Activated naive CD4-positive, alpha-beta T cell treated with anti-CD3 and anti-CD28 coated beads, Interleukin-2, amount 10 ng/mL, durations not matched to agents 7 days and 5 days (primary cell): ENCODE data around the gene EXTL1.
A peak's percentile ranks its signal among the peaks of the same experiment; 100 is the strongest.

Source experiments
- CTCF ChIA-PET: fragments of 350-600 bp; sonication (Branson Sonifier 250); formaldehyde crosslinking; loops from one replicate; lab custom pipeline; 2021; ENCODE audit warnings: antibody characterized with exemption; lab: Charles Lee
- DNase-seq: peaks from one replicate; pipeline ENCODE4 v3.0.0-alpha.2; 2020
- H3K27ac Mint-ChIP-seq: one replicate; pipeline ENCODE4 v1.8.0; 2021; ENCODE audit warnings: mild to moderate bottlenecking, moderate library complexity, mixed read lengths
- H3K27me3 Mint-ChIP-seq: one replicate; pipeline ENCODE4 v1.8.0; 2021; ENCODE audit warnings: mild to moderate bottlenecking, mixed read lengths
- H3K36me3 Mint-ChIP-seq: one replicate; pipeline ENCODE4 v1.8.0; 2021; ENCODE audit warnings: mixed read lengths
- H3K4me1 Mint-ChIP-seq: one replicate; pipeline ENCODE4 v1.8.0; 2021; ENCODE audit warnings: mixed read lengths
- H3K4me3 Mint-ChIP-seq: one replicate; pipeline ENCODE4 v1.8.0; 2021; ENCODE audit warnings: mild to moderate bottlenecking, moderate library complexity, mixed read lengths
- H3K9me3 Mint-ChIP-seq: one replicate; pipeline ENCODE4 v1.8.0; 2021; ENCODE audit warnings: mixed read lengths

Gene EXTL1

DNA sequence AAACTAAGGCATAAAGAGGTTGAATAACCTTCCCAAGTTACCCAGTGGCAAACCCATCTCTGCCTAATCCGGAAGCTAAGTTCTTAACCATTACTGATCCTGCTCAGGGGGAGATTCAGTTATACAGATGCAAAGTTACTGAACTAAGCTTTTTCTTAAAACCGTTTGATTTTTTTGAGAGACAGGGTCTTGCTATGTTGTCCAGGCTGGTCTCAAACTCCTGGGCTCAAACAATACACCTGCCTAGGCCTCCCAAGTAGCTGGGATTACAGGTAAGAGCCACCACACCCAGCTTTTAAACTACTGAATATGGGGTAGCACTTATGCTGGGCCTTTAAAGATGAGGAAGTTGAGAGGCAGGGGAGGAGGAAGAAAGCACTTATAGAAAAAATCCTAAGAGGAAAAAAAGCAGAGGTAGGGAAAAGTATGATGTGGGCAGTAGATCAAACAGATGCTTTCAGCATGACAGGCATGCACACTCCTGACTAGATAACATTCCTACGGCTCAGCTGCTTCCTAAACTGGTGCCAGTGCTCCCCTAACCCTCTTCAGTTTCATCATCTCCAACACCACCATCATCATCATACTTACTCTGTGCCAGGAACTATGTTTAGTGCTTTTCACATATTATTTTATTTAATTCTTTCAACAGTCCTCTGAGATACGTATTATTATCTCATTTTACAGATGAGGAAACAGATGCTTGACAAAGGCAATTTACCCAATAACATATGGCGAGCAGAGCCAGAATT lies 29.5 kb upstream of the EXTL1 start:
- Mint-ChIP-seq H3K36me3 (peaks cover 26% of the 10 kb centered on the region), H3K27me3 (no peaks in the 10 kb centered on the region), H3K4me3 (no peak overlapping the region), H3K27ac (no peak overlapping the region), H3K9me3 (no peaks in the 10 kb centered on the region), H3K4me1 (peaks cover 68% of the 10 kb centered on the region)
- CTCF ChIA-PET: interaction anchor here (6.3 kb wide), 1 partner anchor 97 kb away, joined by 54 read pairs; no protein-coding TSS in a partner anchor
- no peak for DNase-seq

DNA sequence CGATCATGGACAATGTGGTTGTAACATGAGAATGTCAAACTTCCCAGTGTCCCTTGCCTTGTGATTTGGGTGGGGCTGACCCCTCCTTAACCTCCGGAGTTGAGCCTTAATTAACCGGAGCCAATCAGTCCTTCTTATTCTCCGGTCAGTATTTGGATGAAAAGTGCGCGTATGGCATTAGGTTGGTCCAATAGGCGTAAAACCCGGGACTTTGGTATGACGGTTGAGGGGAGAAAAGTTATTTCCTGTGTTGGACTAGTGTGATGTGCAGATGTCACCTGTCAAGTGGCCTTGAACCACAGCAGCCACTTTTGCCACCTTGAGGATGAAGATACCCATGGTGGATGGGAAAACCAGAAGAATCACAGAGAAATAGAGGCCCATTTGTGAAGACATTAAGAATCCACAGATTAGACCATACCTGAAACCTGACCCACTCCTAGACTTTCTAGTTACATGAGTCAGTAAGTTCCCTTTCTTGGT lies 28.8 kb upstream of the EXTL1 start:
- Mint-ChIP-seq H3K4me3 (no peak overlapping the region), H3K4me1 (peaks cover 70% of the 10 kb centered on the region), H3K27ac (no peak overlapping the region), H3K9me3 (no peaks in the 10 kb centered on the region), H3K36me3 (peaks cover 21% of the 10 kb centered on the region), H3K27me3 (no peaks in the 10 kb centered on the region)
- no peak for DNase-seq
- CTCF ChIA-PET: interaction anchor here (5.5 to 6.3 kb wide), 2 partner anchors 96 to 98 kb away, joined by 54 to 213 read pairs; no protein-coding TSS in a partner anchor

DNA sequence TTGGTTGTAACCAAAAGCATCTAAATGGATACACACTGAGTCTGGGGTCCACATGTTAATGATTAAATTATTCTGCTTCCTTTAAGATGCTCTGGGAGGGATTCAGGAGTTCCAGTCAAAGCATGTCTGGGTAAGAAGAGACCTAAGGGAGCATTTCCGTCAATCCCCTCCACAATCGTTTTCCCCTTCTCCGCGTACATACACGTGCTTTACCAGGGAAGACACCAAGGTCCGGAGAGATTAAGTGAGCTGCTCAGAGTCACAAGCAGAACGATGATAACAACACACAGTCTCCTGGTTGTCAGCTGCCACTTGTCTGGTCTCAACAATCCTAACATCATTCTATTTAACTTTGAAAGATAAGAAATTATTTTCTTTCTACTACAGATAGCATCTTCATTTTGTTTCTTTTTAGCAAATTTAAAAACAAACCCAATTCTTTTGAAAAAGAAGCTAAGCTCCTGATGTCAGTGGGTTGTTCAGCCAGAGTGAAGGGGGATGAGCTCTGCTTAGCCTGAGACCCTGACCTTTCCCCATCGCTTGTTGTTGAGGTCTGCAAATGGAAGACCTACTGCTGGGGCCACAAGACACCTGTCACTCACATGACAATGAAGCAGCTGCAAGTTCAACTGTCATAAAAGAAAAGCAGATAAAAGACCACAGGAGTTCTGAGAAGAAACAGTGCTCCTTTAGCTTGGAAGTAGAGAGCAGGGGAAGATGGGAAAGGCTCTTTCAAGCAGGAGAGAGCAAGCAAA lies 28.2 kb upstream of the EXTL1 start:
- Mint-ChIP-seq H3K4me3 (no peak overlapping the region), H3K36me3 (peaks cover 15% of the 10 kb centered on the region), H3K4me1 (peaks cover 68% of the 10 kb centered on the region), H3K27me3 (peaks cover 4% of the 10 kb centered on the region), H3K27ac (no peak overlapping the region), H3K9me3 (no peaks in the 10 kb centered on the region)
- DNase-seq: no peak
- CTCF ChIA-PET: interaction anchor here (5.5 kb wide), 1 partner anchor 97 kb away, joined by 213 read pairs; no protein-coding TSS in a partner anchor

DNA sequence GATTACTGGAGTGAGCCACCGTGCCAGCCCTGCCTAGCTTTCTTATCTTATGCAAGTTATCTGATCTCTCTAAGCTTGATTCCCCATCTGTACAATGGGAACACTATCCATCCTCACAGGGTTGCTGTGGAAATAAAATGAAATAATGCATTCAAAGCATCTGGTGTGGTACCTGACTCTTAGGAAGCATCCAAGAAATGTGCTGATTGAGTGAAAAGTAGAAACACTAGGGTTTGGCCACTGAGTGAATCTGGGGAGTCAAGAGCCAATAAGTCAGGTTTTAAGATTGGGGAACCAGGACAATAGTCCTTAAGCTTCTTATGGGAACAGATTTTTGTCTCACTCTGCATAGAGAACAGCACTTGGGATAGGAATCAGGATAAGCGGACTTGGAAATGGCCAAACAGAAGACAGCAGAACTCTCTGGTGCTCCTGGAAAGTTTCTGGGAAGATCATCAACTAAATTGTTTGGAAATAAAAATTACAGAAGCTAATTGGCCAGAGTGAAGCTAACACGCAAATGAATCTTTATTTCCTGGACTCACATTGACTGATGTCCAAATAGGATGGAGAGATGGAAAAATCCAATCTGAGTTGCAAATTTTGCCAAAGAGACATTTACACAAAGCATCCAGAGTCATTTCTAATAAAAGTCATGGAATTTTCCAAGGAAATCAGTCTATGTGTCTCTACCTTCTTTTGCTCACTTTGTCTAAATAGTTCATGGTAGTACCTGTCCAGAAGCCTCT lies 27.0 kb upstream of the EXTL1 start:
- Mint-ChIP-seq H3K4me3 (no peak overlapping the region), H3K36me3 (peaks cover 9% of the 10 kb centered on the region), H3K27me3 (peaks cover 4% of the 10 kb centered on the region), H3K4me1 (peaks cover 64% of the 10 kb centered on the region), H3K27ac (no peak overlapping the region), H3K9me3 (no peaks in the 10 kb centered on the region)
- CTCF ChIA-PET: interaction anchor here (1.5 to 5.5 kb wide), 2 partner anchors 23 to 98 kb away, joined by 5 to 213 read pairs; no protein-coding TSS in a partner anchor
- DNase-seq: no peak

DNA sequence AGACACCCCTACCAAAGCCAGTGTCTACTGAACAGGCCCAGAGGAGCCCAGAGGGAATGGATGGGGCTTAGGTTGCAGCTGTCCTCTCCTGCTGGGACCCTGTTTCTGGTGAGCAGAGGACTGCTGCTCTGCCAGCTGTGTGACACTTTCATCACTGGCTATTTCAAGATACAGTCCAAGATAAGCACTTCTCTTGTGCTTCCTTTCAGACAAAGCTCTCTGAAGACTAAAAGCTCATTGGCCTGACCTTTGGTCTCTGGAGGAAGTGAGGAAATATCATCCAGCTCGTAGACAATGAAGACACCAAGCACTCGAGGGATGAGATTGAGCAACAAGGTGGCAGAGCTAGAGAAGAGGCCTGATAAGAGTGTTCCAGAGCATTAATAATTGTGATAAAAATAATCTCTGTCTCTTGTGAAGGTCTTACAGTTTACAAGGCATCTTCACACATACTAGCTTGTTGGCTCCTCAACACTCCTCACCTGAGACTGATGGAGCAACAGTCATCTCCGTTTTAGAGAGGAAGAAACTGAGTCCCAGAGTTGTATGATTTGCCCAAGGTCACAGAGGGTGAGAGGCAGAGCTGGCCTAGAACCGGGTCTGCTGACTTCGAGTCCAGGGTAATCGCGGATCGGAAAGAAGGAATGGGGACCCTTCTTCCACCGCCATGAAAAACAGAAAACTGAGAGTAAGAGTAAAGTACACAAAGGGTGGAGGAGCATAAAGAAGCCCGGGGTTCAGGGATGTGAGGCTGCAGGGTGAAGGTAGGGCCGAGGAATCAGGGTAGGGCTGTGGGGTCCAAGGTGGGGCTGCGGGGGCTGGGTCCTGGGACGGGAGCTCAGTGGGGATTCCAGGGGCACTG lies 24.4 kb upstream of the EXTL1 start:
- no peaks in the 10 kb centered on the region for H3K9me3 Mint-ChIP-seq
- peak overlapping the region; percentile 96 for H3K4me3 Mint-ChIP-seq
- peaks cover 13% of the 10 kb centered on the region for H3K27me3 Mint-ChIP-seq
- DNase-seq: no peak
- peak overlapping the region; percentile 98 for H3K27ac Mint-ChIP-seq
- CTCF ChIA-PET: interaction anchor here (0.6 to 5.5 kb wide), 22 partner anchors 8 to 178 kb away, joined by 3 to 213 read pairs (median 3); partner anchors contain the start of genes MTFR1L and STMN1
- H3K36me3 Mint-ChIP-seq: peaks cover 8% of the 10 kb centered on the region
- peaks cover 41% of the 10 kb centered on the region for H3K4me1 Mint-ChIP-seq

DNA sequence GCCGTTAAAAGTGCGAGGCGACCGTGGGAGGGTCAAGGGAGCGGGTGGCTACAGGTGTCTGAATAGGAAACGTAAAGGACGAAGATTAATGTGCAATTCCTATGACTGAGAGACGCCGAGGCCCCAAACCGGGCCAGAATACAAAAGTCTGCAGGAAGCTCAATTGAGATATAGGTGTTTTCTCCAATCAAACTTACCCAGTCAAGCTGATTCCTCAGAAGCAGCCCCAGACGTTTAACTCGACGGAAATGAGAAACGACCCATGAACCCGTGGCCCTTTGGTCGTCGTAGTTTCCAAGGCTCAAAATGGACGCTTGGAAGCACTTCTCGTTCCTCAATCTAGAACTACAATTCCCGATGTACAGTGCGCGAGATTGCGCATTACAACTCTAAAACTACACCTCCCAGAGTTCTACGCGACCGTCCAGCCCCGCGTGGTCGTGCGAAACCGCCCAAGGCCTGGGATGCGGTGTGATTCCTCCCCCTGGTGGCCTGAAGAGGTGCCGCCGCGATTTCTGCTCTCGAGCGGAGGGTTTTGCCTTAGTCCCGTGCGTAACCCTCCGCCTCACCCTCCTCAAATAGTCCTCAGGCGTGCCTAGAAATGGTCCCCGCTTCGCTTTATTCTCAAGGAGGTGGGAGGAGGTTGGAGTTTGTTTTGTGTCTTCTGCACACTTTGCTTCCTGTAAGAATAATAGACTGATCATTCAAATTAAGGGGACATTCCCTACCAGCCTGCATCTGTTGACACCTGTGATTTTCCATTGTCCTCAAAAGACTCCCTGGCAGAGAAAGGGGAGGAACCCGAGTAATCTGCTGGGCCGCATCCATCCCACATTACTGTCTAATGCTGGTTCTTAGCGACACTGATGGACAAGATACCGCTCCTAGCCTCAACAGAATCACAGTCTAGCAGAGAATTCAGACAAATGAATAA lies 23.5 kb upstream of the EXTL1 start, which contains the start of gene PAFAH2:
Gene PAFAH2 (minus strand): TSS at position 236 of the 934 bp plus-strand sequence. CDS start 7,247 bp downstream, outside the sequence.
- peak; percentile 98 for DNase-seq
- H3K27ac Mint-ChIP-seq: peak within 1 kb of the TSS; percentile 98
- peaks cover 8% of the 10 kb centered on the region for H3K36me3 Mint-ChIP-seq
- peak within 1 kb of the TSS; percentile 96 for H3K4me3 Mint-ChIP-seq
- H3K27me3 Mint-ChIP-seq: peaks cover 13% of the 10 kb centered on the region
- peaks cover 33% of the 10 kb centered on the region for H3K4me1 Mint-ChIP-seq
- no peaks in the 10 kb centered on the region for H3K9me3 Mint-ChIP-seq
- CTCF ChIA-PET: interaction anchor here (0.7 to 7.4 kb wide), 20 partner anchors 9 to 179 kb away, joined by 3 to 213 read pairs (median 5); partner anchors contain the start of genes MTFR1L and STMN1

DNA sequence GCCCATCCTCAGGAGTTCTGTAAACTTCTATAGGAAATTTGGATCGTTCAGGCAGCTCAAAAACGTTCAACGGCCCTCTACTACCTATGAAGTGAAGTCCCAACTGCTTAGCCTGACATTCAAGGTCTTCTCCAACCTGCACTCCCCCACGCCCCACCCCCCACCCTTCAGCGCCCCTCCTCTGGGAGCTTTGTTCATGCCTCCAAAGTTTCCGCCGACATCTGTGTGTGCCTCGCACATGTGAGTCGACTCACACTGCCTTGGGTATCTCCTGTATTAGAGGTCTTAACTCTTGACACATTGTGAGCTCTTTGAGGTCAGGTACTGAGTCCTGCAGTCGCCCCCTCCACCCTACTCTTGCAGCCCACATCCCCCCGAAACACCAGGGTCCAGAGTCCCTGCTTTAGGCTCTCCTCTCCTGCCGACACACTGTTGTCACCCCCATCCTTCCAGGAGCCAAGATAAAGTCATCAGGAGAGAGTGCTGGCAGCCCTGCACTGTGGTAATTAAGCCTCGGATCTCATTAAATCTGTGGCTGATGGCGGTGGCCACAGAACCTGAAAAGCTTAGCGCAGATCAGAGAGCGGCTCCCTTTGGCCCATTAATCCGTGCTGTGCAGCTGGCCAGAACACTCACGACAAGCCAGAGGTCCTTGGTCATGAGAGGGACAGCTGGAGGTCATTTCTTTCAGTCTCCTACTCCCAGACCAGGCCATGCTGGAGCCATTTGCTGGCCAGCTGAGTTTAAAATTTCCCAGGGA lies 22.4 kb upstream of the EXTL1 start:
- H3K27me3 Mint-ChIP-seq: peaks cover 24% of the 10 kb centered on the region
- CTCF ChIA-PET: interaction anchor here (1.1 to 7.4 kb wide), 5 partner anchors 11 to 105 kb away, joined by 3 to 83 read pairs (median 3); no protein-coding TSS in a partner anchor
- peaks cover 5% of the 10 kb centered on the region for H3K36me3 Mint-ChIP-seq
- DNase-seq: no peak
- no peak overlapping the region for H3K4me3 Mint-ChIP-seq
- H3K4me1 Mint-ChIP-seq: peaks cover 28% of the 10 kb centered on the region
- H3K27ac Mint-ChIP-seq: peak overlapping the region; percentile 66
- H3K9me3 Mint-ChIP-seq: no peaks in the 10 kb centered on the region

DNA sequence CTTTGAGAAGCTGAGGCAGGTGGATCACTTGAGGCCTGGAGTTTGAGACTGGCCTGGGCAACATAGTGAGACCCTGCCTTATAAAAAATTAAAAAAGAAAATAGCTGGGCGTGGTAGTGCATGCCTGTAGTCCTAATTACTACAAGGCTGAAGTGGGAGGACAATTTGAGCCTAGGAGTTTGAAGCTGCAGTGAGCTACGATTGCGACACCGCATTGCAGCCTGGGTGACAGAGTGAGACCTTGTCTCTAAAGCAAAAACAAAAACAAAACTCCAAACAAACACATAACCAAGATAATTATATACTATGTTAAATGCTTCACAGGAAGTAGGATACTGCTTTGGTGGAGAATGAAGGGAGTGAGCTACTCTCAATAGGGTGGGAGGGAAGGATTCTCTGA lies 18.3 kb upstream of the EXTL1 start:
- Mint-ChIP-seq H3K27me3 (peaks cover 45% of the 10 kb centered on the region), H3K36me3 (no peaks in the 10 kb centered on the region), H3K9me3 (no peaks in the 10 kb centered on the region), H3K4me1 (peaks cover 10% of the 10 kb centered on the region), H3K27ac (no peak overlapping the region), H3K4me3 (no peak overlapping the region)
- no peak for DNase-seq
- CTCF ChIA-PET: interaction anchor here (1.1 to 7.4 kb wide), 2 partner anchors 33 to 109 kb away, joined by 3 to 83 read pairs; no protein-coding TSS in a partner anchor

DNA sequence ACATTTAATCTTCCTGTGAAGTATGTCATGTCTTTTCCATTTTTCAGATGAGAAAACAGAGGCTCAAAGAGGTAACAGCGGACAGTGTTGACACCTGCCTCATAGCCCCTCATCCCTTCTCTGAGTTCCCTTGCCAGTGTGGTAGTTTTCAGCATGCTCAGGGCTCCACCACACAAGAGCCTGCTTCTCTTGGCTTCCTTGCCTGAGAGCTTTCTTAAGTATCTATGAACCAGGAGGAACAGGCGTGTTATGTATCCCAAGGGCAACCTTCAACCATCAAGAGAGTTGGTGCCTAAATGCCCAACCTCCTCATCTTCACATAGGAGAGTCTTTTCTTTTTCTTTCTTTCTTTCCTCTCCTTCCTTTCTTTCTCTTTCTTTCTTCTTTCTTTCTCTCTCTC lies 17.8 kb upstream of the EXTL1 start:
- peaks cover 45% of the 10 kb centered on the region for H3K27me3 Mint-ChIP-seq
- H3K36me3 Mint-ChIP-seq: no peaks in the 10 kb centered on the region
- no peak overlapping the region for H3K27ac Mint-ChIP-seq
- CTCF ChIA-PET: interaction anchor here (1.1 to 7.4 kb wide), 3 partner anchors 16 to 109 kb away, joined by 3 to 83 read pairs (median 4); no protein-coding TSS in a partner anchor
- no peak overlapping the region for H3K4me3 Mint-ChIP-seq
- H3K9me3 Mint-ChIP-seq: no peaks in the 10 kb centered on the region
- peaks cover 5% of the 10 kb centered on the region for H3K4me1 Mint-ChIP-seq
- DNase-seq: no peak

DNA sequence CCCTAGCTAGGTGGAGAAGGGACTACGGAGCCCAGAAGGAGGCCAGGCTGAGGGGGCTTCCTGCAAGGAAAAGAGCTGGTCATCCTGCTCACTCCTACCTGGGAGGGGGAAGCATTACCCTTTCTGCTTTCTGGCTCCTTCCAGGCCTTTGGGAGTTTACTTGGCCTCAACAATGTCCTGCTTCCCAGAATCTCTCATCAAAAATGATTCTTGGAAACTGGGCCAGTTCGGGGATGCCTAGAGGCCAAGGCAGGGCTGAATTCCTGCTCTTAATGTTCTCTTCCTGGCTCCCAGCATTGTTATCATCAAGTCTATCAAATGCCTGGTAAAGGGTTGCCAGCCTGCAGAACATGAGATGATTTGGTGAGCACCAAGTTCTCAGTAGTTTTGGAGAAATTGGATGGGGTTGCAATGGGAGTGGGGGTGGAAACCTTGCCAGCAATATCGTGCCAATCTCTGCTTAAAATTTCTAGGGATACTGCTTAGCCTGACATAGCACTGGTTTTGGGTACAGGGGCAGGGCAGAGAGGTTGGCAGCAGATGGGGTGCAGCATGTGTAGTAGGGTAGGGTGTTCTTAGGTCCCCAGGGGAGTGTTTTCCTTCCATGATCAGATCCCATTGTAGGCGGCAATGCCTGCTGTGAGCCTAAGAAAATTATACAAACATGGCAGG lies 16.0 kb upstream of the EXTL1 start:
- peaks cover 4% of the 10 kb centered on the region for H3K4me1 Mint-ChIP-seq

DNA sequence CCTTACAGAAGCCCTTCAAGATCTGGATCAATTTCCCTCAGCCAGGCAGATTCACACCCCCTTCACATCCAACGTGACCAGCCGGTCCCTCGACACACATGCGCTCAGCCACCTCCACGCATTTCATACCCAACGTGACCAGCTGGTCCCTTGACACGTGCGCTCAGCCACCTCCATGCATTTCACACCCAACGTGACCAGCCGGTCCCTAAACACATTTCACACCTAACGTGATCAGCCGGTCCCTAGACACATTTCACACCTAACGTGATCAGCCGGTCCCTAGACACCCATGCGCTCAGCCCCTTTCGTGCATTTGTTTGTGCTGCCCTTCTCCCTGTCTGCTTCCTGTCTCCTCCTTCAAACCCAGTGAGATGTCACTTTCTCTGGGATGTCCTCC lies 14.9 kb upstream of the EXTL1 start:
- CTCF ChIA-PET: no interaction called here
- no peaks in the 10 kb centered on the region for H3K36me3 Mint-ChIP-seq
- DNase-seq: no peak
- H3K9me3 Mint-ChIP-seq: no peaks in the 10 kb centered on the region
- H3K27me3 Mint-ChIP-seq: peaks cover 47% of the 10 kb centered on the region
- no peak overlapping the region for H3K4me3 Mint-ChIP-seq
- H3K4me1 Mint-ChIP-seq: peaks cover 4% of the 10 kb centered on the region
- no peak overlapping the region for H3K27ac Mint-ChIP-seq

More for the DNA sequence above, 16.0 kb upstream of the EXTL1 start:
- no peak overlapping the region for H3K4me3 Mint-ChIP-seq
- CTCF ChIA-PET: interaction anchor here (1.6 to 7.4 kb wide), 2 partner anchors 14 to 111 kb away, joined by 4 to 83 read pairs; no protein-coding TSS in a partner anchor
- H3K36me3 Mint-ChIP-seq: no peaks in the 10 kb centered on the region
- DNase-seq: no peak
- H3K27ac Mint-ChIP-seq: no peak overlapping the region
- H3K27me3 Mint-ChIP-seq: peaks cover 45% of the 10 kb centered on the region
- no peaks in the 10 kb centered on the region for H3K9me3 Mint-ChIP-seq
